OCI-LY7 (cell line): ENCODE results near the gene SNAPC1. TPM values are rescaled to one million over a fixed set of nuclear protein-coding genes. Genes with fewer than 3 reads are reported as not detected.

Experiments
- BruUV-seq: library from RNA; stranded (reverse); fragments of 400-500 nt; replicated peaks from 2 replicates; lab custom pipeline; 2021; lab: Mats Ljungman, UMichigan
- CTCF ChIA-PET: fragments of 300-600 bp; sonication (Branson Sonifier 250); formaldehyde crosslinking; loops from one replicate; lab custom pipeline; 2022; ENCODE audit warnings: antibody characterized with exemption; ENCODE audit not compliant: unreplicated experiment; lab: Charles Lee
- POLR2A ChIA-PET: fragments of 300-600 bp; sonication (Branson Sonifier 250); formaldehyde crosslinking; loops from one replicate; lab custom pipeline; 2022; ENCODE audit warnings: antibody characterized with exemption; lab: Charles Lee
- DNase-seq: peaks from one replicate; pipeline ENCODE4 v3.0.0-alpha.2; 2015; ENCODE audit warnings: low spot score
- H2AFZ ChIP-seq: fragments of 200-600 bp; sonication (generic), shearing (Covaris generic); 2 replicates; pipeline ENCODE4 v1.6.1; 2014; ENCODE audit warnings: mild to moderate bottlenecking, antibody characterized with exemption, low read length, moderate library complexity
- H3K27ac ChIP-seq: fragments of 200-600 bp; sonication (generic); 2 replicates; pipeline ENCODE4 v1.5.1; 2014; ENCODE audit warnings: mixed run types, low read depth, mild to moderate bottlenecking, moderate library complexity, low read length, inconsistent platforms; ENCODE audit not compliant: poor library complexity, severe bottlenecking
- H3K36me3 ChIP-seq: fragments of 200-600 bp; sonication (generic); 2 replicates; pipeline ENCODE4 v1.6.1; 2014; ENCODE audit warnings: mild to moderate bottlenecking, antibody characterized with exemption, low read length, moderate library complexity, mixed read lengths; ENCODE audit not compliant: insufficient read depth
- H3K4me1 ChIP-seq: fragments of 200-600 bp; sonication (generic); 2 replicates; pipeline ENCODE4 v1.5.1; 2014; ENCODE audit warnings: mild to moderate bottlenecking, low read length; ENCODE audit not compliant: insufficient read depth, poor library complexity, severe bottlenecking
- H3K4me2 ChIP-seq: fragments of 200-600 bp; sonication (generic); 2 replicates; pipeline ENCODE4 v1.6.1; 2014; ENCODE audit warnings: mild to moderate bottlenecking, low read length
- H3K4me3 ChIP-seq: fragments of 200-600 bp; sonication (generic); 2 replicates; pipeline ENCODE4 v1.5.1; 2014; ENCODE audit warnings: mild to moderate bottlenecking, low read depth, low read length; ENCODE audit not compliant: poor library complexity, severe bottlenecking
- H3K79me2 ChIP-seq: fragments of 200-600 bp; sonication (generic); 2 replicates; pipeline ENCODE4 v1.6.1; 2016; ENCODE audit warnings: low read depth, mild to moderate bottlenecking, low read length, moderate library complexity, mixed read lengths; ENCODE audit not compliant: insufficient read depth
- H3K9me2 ChIP-seq: fragments of 200-600 bp; sonication (generic); 2 replicates; pipeline ENCODE4 v1.6.1; 2016; ENCODE audit warnings: mild to moderate bottlenecking, low read length, mixed read lengths; ENCODE audit not compliant: insufficient read depth
- H3K9me3 ChIP-seq: fragments of 200-600 bp; sonication (generic); 2 replicates; pipeline ENCODE4 v1.6.1; 2014; ENCODE audit warnings: mild to moderate bottlenecking, mixed run types, low read length, mixed read lengths
- H4K20me1 ChIP-seq: fragments of 200-600 bp; sonication (generic); 2 replicates; pipeline ENCODE4 v1.6.1; 2014; ENCODE audit warnings: mild to moderate bottlenecking, antibody characterized with exemption, low read length, moderate library complexity, mixed read lengths; ENCODE audit not compliant: insufficient read depth
- EZH2phosphoT487 ChIP-seq: fragments of 200-600 bp; sonication (generic); IDR thresholded peaks from 2 replicates; pipeline ENCODE4 v1.6.1; 2018; ENCODE audit warnings: low read depth, borderline replicate concordance, mild to moderate bottlenecking, mixed run types, antibody characterized with exemption, low read length, moderate library complexity, mixed read lengths
- intact Hi-C: fragments of 100-400 bp; cut with micrococcal nuclease; formaldehyde crosslinking; loops from one replicate; pipeline ENCODE4 v1.10.0; 2022; ENCODE audit not compliant: unreplicated experiment
- total RNA-seq, 2 experiments: library from RNA; depleted of rRNA in 1 of 2; stranded (reverse); fragments of >200 nt in 1 of 2; shearing (Covaris generic) in 1 of 2; gene quantifications; 2 replicates each; pipeline ENCODE4 v1.2.3, GENCODE V29; 2014 to 2022
- TF ChIP-seq, protein P1 (sequence below): fragments of 200-600 bp; sonication (generic); conservative IDR thresholded peaks from 2 replicates; pipeline ENCODE4 v1.5.1; 2014; ENCODE audit warnings: mild to moderate bottlenecking, antibody characterized with exemption, low read length, moderate library complexity, mixed read lengths

The SNAPC1 gene
- total RNA-seq, 2 experiments from 2014 or later: 10.5 to 12.1 TPM

DNA sequence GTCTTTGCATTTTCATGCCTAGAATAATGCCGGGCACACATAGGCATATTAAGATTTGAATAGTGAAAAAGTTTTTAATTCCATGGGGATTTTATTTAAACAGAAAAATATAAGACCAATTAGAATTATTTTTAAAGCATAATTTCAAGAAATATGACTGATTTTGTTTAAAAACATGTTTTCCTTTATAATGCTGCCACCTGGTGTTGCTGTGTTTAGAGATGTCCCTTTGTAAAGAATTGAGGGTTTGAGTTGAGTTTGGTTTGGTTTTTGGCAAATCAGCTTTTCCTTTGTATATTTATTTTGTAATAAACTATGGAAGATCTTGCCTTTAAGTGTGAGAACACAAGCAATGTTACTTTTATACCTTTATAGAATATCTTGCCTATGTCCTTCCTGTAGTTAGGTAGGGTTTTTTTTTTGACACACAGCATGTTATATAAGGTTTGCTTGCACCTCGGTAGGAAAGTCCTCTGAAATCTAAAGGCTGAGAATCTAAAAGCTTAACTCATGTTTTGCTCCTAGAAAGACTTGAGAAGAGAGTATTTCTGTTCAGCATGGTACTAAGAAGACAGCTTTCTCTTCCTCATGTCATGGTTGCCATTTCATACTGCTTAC is 31.4 kb upstream of the SNAPC1 start:
- Histone ChIP-seq H3K79me2 (peaks cover 44% of the 10 kb centered on the region; the same call in 1 of the 2 replicates), H3K9me3 (no peaks in the 10 kb centered on the region), H3K9me2 (no peaks in the 10 kb centered on the region), H3K36me3 (peaks cover 97% of the 10 kb centered on the region), H3K4me2 (no peak overlapping the region), H3K4me1 (peaks cover 22% of the 10 kb centered on the region), H2AFZ (no peak overlapping the region), H3K4me3 (no peak overlapping the region), H3K27ac (peak overlapping the region; percentile 21), H4K20me1 (no peaks in the 10 kb centered on the region)
- no TSS peak for BruUV-seq
- DNase-seq: peak; percentile 46
- intact Hi-C loops: loop anchor here (1.0 to 5.0 kb wide), 4 partner anchors 106 to 269 kb away; no protein-coding TSS in a partner anchor
- TF ChIP-seq, protein P1, sequence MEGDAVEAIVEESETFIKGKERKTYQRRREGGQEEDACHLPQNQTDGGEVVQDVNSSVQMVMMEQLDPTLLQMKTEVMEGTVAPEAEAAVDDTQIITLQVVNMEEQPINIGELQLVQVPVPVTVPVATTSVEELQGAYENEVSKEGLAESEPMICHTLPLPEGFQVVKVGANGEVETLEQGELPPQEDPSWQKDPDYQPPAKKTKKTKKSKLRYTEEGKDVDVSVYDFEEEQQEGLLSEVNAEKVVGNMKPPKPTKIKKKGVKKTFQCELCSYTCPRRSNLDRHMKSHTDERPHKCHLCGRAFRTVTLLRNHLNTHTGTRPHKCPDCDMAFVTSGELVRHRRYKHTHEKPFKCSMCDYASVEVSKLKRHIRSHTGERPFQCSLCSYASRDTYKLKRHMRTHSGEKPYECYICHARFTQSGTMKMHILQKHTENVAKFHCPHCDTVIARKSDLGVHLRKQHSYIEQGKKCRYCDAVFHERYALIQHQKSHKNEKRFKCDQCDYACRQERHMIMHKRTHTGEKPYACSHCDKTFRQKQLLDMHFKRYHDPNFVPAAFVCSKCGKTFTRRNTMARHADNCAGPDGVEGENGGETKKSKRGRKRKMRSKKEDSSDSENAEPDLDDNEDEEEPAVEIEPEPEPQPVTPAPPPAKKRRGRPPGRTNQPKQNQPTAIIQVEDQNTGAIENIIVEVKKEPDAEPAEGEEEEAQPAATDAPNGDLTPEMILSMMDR: peak; percentile 93
- TF ChIP-seq EZH2phosphoT487: no peak
- POLR2A ChIA-PET: interaction anchor here (0.6 to 3.1 kb wide), 10 partner anchors 9 to 254 kb away, joined by 3 to 14 read pairs (median 4); no protein-coding TSS in a partner anchor
- CTCF ChIA-PET: interaction anchor here (1.3 to 1.4 kb wide), 2 partner anchors 161 to 228 kb away, joined by 3 to 4 read pairs; no protein-coding TSS in a partner anchor

DNA sequence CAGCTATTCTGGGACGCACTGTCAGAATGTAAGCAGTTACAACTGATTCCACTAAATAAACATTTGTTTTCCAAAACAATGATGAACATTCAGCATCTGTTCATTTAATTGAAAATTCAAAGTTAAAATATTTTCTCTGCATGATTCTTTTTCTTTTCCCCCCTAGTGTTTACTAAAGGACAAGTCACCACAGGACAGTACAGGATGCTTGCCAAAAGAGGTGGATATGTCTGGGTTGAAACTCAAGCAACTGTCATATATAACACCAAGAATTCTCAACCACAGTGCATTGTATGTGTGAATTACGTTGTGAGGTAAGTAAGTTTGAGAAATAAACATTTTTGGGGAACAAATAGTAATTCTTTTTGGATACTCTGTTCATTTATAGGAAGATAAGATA is 28.2 kb upstream of the SNAPC1 start:
- Histone ChIP-seq H3K9me2 (no peaks in the 10 kb centered on the region), H4K20me1 (no peaks in the 10 kb centered on the region), H3K4me3 (no peak overlapping the region), H3K9me3 (no peaks in the 10 kb centered on the region), H3K4me2 (no peak overlapping the region), H3K79me2 (peaks cover 25% of the 10 kb centered on the region; the same call in 1 of the 2 replicates), H2AFZ (no peak overlapping the region), H3K27ac (no peak overlapping the region), H3K4me1 (peaks cover 20% of the 10 kb centered on the region), H3K36me3 (peaks cover 97% of the 10 kb centered on the region)
- ChIA-PET CTCF (no interaction called here), POLR2A (interaction anchor here (1.3 to 2.4 kb wide), 2 partner anchors 15 to 28 kb away, joined by 7 to 15 read pairs; partner anchors contain the start of gene SNAPC1)
- intact Hi-C loops: loop anchor here (5.0 kb wide), 2 partner anchors 103 to 167 kb away; no protein-coding TSS in a partner anchor
- no peak for DNase-seq
- TF ChIP-seq, protein P1: no peak
- BruUV-seq: no TSS peak

GRCh38 chr14:61736751-61737150 is 25.5 kb upstream of the SNAPC1 start:
- peak overlapping the region; percentile 0 for H3K27ac ChIP-seq
- no peaks in the 10 kb centered on the region for H3K9me2 ChIP-seq
- H4K20me1 ChIP-seq: no peaks in the 10 kb centered on the region
- H3K4me3 ChIP-seq: no peak overlapping the region
- ChIA-PET CTCF (no interaction called here), POLR2A (interaction anchor here (1.3 to 1.5 kb wide), 2 partner anchors 28 to 260 kb away, joined by 3 to 4 read pairs; no protein-coding TSS in a partner anchor)
- intact Hi-C loops: no loop called here
- BruUV-seq: no TSS peak
- no peaks in the 10 kb centered on the region for H3K9me3 ChIP-seq
- peaks cover 15% of the 10 kb centered on the region; the same call in 1 of the 2 replicates for H3K79me2 ChIP-seq
- H3K4me2 ChIP-seq: no peak overlapping the region
- H2AFZ ChIP-seq: no peak overlapping the region
- no peak for DNase-seq
- H3K36me3 ChIP-seq: peaks cover 96% of the 10 kb centered on the region
- peaks cover 8% of the 10 kb centered on the region for H3K4me1 ChIP-seq
- TF ChIP-seq, protein P1: no peak
- no peak for TF ChIP-seq EZH2phosphoT487
